Adrenal gland (tissue), 19 donors: ENCODE results near the gene CCDC74B. TPM values are rescaled to one million over a fixed set of nuclear protein-coding genes. Genes with fewer than 3 reads are reported as not detected.
"Not testable (repeated sequence)": the region's sequence is repeated elsewhere in the genome, so short reads cannot be mapped to it uniquely, and the experiment has no call there.

Experiments used
- DNase-seq, 7 donors: peaks; one replicate each; pipeline ENCODE4 v3.0.0-alpha.2; 2019 to 2020
- H3K27ac ChIP-seq, 5 donors: fragments of 200-600 bp; sonication (generic) in 4 of 5; 1 replicate in 3 of 5; 2 replicates in 2 of 5; pipeline versions ENCODE4 v1.5.1 to v1.8.0; 2016 to 2020; ENCODE audit warnings: mild to moderate bottlenecking in 1 of 5
- H3K27me3 ChIP-seq: fragments of 200-600 bp; 2 replicates; pipeline ENCODE4 v1.8.0; 2021
- H3K36me3 ChIP-seq, 2 donors: fragments of 200-600 bp; replicated peaks in 1 of 2; 1 replicate in 1 of 2; 2 replicates in 1 of 2; pipeline versions ENCODE4 v1.5.1 to v1.8.0; 2018 to 2022
- H3K4me1 ChIP-seq, 2 donors: fragments of 200-600 bp; replicated peaks in 1 of 2; 1 replicate in 1 of 2; 2 replicates in 1 of 2; pipeline versions ENCODE4 v1.5.1 to v1.8.0; 2018 to 2021
- H3K4me3 ChIP-seq, 4 donors: fragments of 200-600 bp; sonication (generic) in 3 of 4; one replicate each; pipeline ENCODE4 v1.5.1; 2016 to 2018
- H3K9me3 ChIP-seq, 3 donors: fragments of 200-600 bp; sonication (generic) in 1 of 3; replicated peaks in 1 of 3; 1 replicate in 2 of 3; 2 replicates in 1 of 3; pipeline versions ENCODE4 v1.5.1 to v1.8.0; 2016 to 2021
- CTCF ChIP-seq, 6 experiments: fragments of 450-650 bp in 4 of 6; fragments of 200-600 bp in 2 of 6; sonication (generic) in 1 of 6; IDR thresholded peaks; 1 replicate in 5 of 6; 2 replicates in 1 of 6; pipeline versions ENCODE4 v1.5.1 to v1.8.0; 2016 to 2021; ENCODE audit warnings: antibody characterized with exemption in 6 of 6, mild to moderate bottlenecking in 2 of 6, moderate library complexity in 1 of 6
- POLR2A ChIP-seq, 2 donors: fragments of 450-650 bp; IDR thresholded peaks; one replicate each; pipeline ENCODE4 v1.6.1; 2017; ENCODE audit warnings: antibody characterized with exemption in 2 of 2, mild to moderate bottlenecking in 2 of 2, moderate library complexity in 1 of 2
- WGBS, 4 donors: extraction: QIAGEN DNeasy Blood & Tissue Kit in 2 of 4; methylation state at CpG; one replicate each; pipeline versions ENCODE4 v1.1.5 to v1.1.7; 2013 to 2017; 5-methylcytosine and 5-hydroxymethylcytosine counted together
- intact Hi-C, 2 donors: fragments of 100-400 bp; cut with DNase I; formaldehyde crosslinking; loops; one replicate each; pipeline versions ENCODE4 v1.14.1 to v1.15.0; 2022 to 2023
- long read RNA-seq, 10 donors: library from polyadenylated mRNA in 3 of 10; unstranded in 2 of 10; stranded (forward) in 1 of 10; transcript quantifications; one replicate each; pipeline ENCODE4 v2.0.0 and lab custom pipeline, GENCODE V29; 2021 to 2026
- polyA plus RNA-seq, 3 donors: library from polyadenylated mRNA; stranded (reverse); fragments of 200-250 nt in 2 of 3; fragments of 350-450 nt in 1 of 3; fragmentation: Illumina TruSeq in 1 of 3; extraction: RNeasy Lipid Tissue Mini Kit (QIAGEN cat#74804) in 1 of 3; gene quantifications; one replicate each; pipeline ENCODE4 v1.2.3, GENCODE V29; 2013 to 2014
- total RNA-seq, 9 donors: library from RNA; depleted of rRNA in 4 of 9; stranded (reverse); fragments of >200 nt in 4 of 9; fragments of 120-200 nt in 1 of 9; fragmentation: NEBNext Ultra II Directional in 1 of 9; extraction: Animal tissue kit (Norgen Biotek cat#: 25700) in 1 of 9; gene quantifications; one replicate each; pipeline versions ENCODE4 v1.1.0 to v1.2.4, GENCODE V29; 2013 to 2023
- donor health status: healthy with polysubstance abuse.
- donor health status: Bipolar disorder and iron deficiency.
- donor health status: DM: yes; HTN: yes; CAD: no.
- donor health status: DM: no; HTN: no; CAD: no.
- donor health status: DM: no; HTN: no; CAD: no.
- donor health status: DM: yes; HTN: yes; CAD: no.

The CCDC74B gene
- total RNA-seq: 10 to 100 TPM in 4 of 9 donors, 1 to 10 TPM in 5; 4.1 to 18.1 (median 8.5) TPM
- polyA plus RNA-seq: 10 to 100 TPM in 2 of 3 donors, 1 to 10 TPM in 1; 3.9 to 22.5 (median 16.2) TPM
- long read RNA-seq, donor 1: 0 reads
- long read RNA-seq, donor 2, partial matches to known transcripts: 0 of 3 reads
- long read RNA-seq, donor 2, other reads (novel, unspliced or antisense): 0 of 3 reads
- long read RNA-seq, donor 3, partial matches to known transcripts: 0 of 1 reads
- long read RNA-seq, donor 3, other reads (novel, unspliced or antisense): 0 of 1 reads
- long read RNA-seq, donor 4, partial matches to known transcripts: 0 of 1 reads
- long read RNA-seq, donor 4, other reads (novel, unspliced or antisense): 1 of 1 reads
- long read RNA-seq, donor 5, partial matches to known transcripts: 0 of 1 reads
- long read RNA-seq, donor 5, other reads (novel, unspliced or antisense): 1 of 1 reads
- long read RNA-seq, donor 6, partial matches to known transcripts: 0 of 12 reads
- long read RNA-seq, donor 6, other reads (novel, unspliced or antisense): 8 of 12 reads
- long read RNA-seq, donor 7, partial matches to known transcripts: 0 of 2 reads
- long read RNA-seq, donor 7, other reads (novel, unspliced or antisense): 0 of 2 reads
- long read RNA-seq, donor 8, partial matches to known transcripts: 0 of 2 reads
- long read RNA-seq, donor 8, other reads (novel, unspliced or antisense): 0 of 2 reads
- long read RNA-seq, donor 9: 0 reads
- long read RNA-seq, donor 10: 0 reads

- H3K4me3 ChIP-seq: peak within 1 kb of the TSS in 1 of 4 donors; percentile 50
- H3K36me3 ChIP-seq, intact Hi-C loops, H3K27me3 ChIP-seq, H3K4me1 ChIP-seq, H3K9me3 ChIP-seq, H3K27ac ChIP-seq: not testable (repeated sequence)
- peak; percentile 49 to 83 (median 58) for DNase-seq
- WGBS, 4 donors: 6 to 15% (median 10%) methylated on average over 8 to 29 of the region's 30 CpGs
Observed at GRCh38 chr2:130145006-130145414, at the start of gene CCDC74B. TSS of gene CCDC74B (minus strand) at chr2:130145112. CDS start at chr2:130144996, 116 bp downstream.

- H3K27ac ChIP-seq, H3K36me3 ChIP-seq, H3K9me3 ChIP-seq, H3K4me3 ChIP-seq, H3K27me3 ChIP-seq, intact Hi-C loops, H3K4me1 ChIP-seq, DNase-seq: not testable (repeated sequence)
- WGBS, 4 donors: 73 to 100% (median 91%) methylated on average over 6 to 19 of the region's 22 CpGs
Observed at GRCh38 chr2:130193824-130194223, 48.9 kb upstream of the CCDC74B start.

- H3K9me3 ChIP-seq, intact Hi-C loops, H3K36me3 ChIP-seq, DNase-seq, H3K27me3 ChIP-seq, H3K27ac ChIP-seq, H3K4me3 ChIP-seq, H3K4me1 ChIP-seq: not testable (repeated sequence)
- WGBS, 4 donors: 69 to 83% (median 78%) methylated on average over 3 of the region's 3 CpGs
Observed at GRCh38 chr2:130192451-130192850, 47.5 kb upstream of the CCDC74B start.

GRCh38 chr2:130191319-130191718 is 46.4 kb upstream of the CCDC74B start:
- 90 to 94% (median 93%) methylated on average over 6 of the region's 6 CpGs for WGBS, 4 donors
- H3K4me1 ChIP-seq, H3K36me3 ChIP-seq, intact Hi-C loops, H3K4me3 ChIP-seq, DNase-seq, H3K27me3 ChIP-seq, H3K9me3 ChIP-seq, H3K27ac ChIP-seq: not testable (repeated sequence)

GRCh38 chr2:130190237-130190636 is 45.3 kb upstream of the CCDC74B start:
- no peaks in the 10 kb centered on the region for H3K27me3 ChIP-seq
- H3K4me1 ChIP-seq: no peaks in the 10 kb centered on the region
- no peaks in the 10 kb centered on the region for H3K9me3 ChIP-seq
- intact Hi-C loops: no loop called here
- TF ChIP-seq CTCF (IDR thresholded peaks at IDR 0.05) (no peak), POLR2A (IDR thresholded peaks at IDR 0.05) (no peak)
- H3K36me3 ChIP-seq: peaks cover 0 to 3% of the 10 kb centered on the region in 2 donors
- no peak for DNase-seq
- no peak overlapping the region for H3K4me3 ChIP-seq
- 87 to 95% (median 89%) methylated on average over 13 to 15 of the region's 15 CpGs for WGBS, 4 donors
- no peak overlapping the region for H3K27ac ChIP-seq

GRCh38 chr2:130188958-130189357 is 44.0 kb upstream of the CCDC74B start:
- intact Hi-C loops: loop anchor here in 1 of 2 donors (10.0 kb wide), 1 partner anchor 146 kb away; no protein-coding TSS in a partner anchor

GRCh38 chr2:130187859-130188792 is 43.2 kb upstream of the CCDC74B start:
- H3K4me3 ChIP-seq, H3K36me3 ChIP-seq, DNase-seq, H3K27ac ChIP-seq, H3K27me3 ChIP-seq, H3K4me1 ChIP-seq, H3K9me3 ChIP-seq: not testable (repeated sequence)
- WGBS, 4 donors: 91 to 96% (median 93%) methylated on average over 16 to 17 of the region's 17 CpGs
- intact Hi-C loops: loop anchor here in 1 of 2 donors (10.0 kb wide), 1 partner anchor 147 kb away; no protein-coding TSS in a partner anchor

More at GRCh38 chr2:130188958-130189357, 44.0 kb upstream of the CCDC74B start:
- not testable (repeated sequence) for H3K9me3 ChIP-seq, H3K36me3 ChIP-seq, H3K4me1 ChIP-seq, H3K27ac ChIP-seq, DNase-seq, H3K27me3 ChIP-seq, H3K4me3 ChIP-seq
- 77 to 100% (median 90%) methylated on average over 1 to 4 of the region's 4 CpGs; no CpG with 5 or more reads in 1 of the 4 donors for WGBS, 4 donors
